ENCODE data around the gene CYP2W1. TPM values are rescaled to one million over a fixed set of nuclear protein-coding genes. Genes with fewer than 3 reads are reported as not detected.

The CYP2W1 gene
- total and polyA plus RNA-seq, 10 of the 15 experiments (the other 5 are each of a cell fraction or from before 2014, with no cell fraction given), result not detected

DNA sequence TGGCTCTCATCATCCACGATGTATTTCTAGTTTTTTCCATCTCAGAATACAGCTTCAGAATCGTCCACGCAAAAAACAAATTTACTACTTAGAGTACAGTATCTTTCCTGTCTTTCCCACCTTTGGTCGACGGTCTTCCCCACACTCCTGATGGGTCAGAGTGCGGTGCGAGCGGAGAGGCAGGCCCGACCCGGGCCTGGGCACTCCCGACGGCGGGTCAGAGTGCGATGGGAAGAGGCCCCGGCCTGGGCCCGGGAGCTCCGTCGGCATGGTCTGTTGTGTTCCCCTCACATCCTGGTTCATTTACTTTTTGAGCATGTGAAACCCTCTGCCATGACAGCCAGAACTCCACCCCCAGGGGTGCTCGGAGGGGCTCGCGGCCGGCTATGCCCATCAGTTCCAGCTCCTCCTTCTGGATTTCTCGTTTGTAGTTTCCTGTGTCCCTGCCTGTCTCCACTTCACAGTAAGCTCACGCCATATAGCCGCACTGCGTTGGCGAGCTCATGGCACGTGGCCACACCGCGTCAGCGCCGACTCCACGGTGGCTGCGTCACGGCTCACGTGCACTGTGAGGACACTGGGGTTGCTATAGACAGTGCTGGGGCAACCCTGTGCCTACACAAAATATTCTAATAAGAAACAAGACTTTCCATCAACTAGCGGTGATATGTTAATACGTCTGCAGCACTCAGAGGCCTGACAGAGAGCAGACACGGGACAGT is 15.5 kb upstream of the CYP2W1 start:
- WGBS (ENCODE audit: insufficient coverage, insufficient replicate concordance, low lambda C conversion rate, missing lambda C conversion rate), result 96% methylated on average over 39 of the region's 39 CpGs
- no peak for FAIRE-seq
- Histone ChIP-seq H3K79me2 (ENCODE audit: control insufficient read depth, insufficient read depth, low read length) (peaks cover 14% of the 10 kb centered on the region), H3K36me3 (ENCODE audit: control insufficient read depth in 2 of 2, insufficient read depth in 2 of 2, low read length in 1 of 2) (peaks cover 23 to 28% of the 10 kb centered on the region in 2 experiments), H2AFZ (ENCODE audit: control insufficient read depth, low read depth, low read length) (no peak overlapping the region), H3K4me1 (ENCODE audit: control insufficient read depth, insufficient read depth, low read length) (peaks cover 8% of the 10 kb centered on the region), H3K27ac (ENCODE audit: control insufficient read depth, insufficient read depth) (no peak overlapping the region), H4K20me1 (ENCODE audit: control insufficient read depth, insufficient read depth) (no peaks in the 10 kb centered on the region), H3K4me2 (ENCODE audit: control insufficient read depth, insufficient read depth) (no peak overlapping the region), H3K27me3 (replicated peaks in 1 of 2; ENCODE audit: control insufficient read depth in 2 of 2, insufficient read depth in 2 of 2, low read length in 1 of 2) (no peaks in the 10 kb centered on the region), H3K4me3 (no peak overlapping the region), H3K9ac (ENCODE audit: control insufficient read depth, insufficient read depth, low read length) (no peak overlapping the region), H3K9me3 (replicated peaks; ENCODE audit: control insufficient read depth, insufficient read depth, low read length) (no peaks in the 10 kb centered on the region; the same call in 2 of the 3 replicates)
- ATAC-seq, result no peak
- ChIA-PET RAD21 (ENCODE audit: unreplicated experiment) (no interaction called here), CTCF (no interaction called here), SMC1A (ENCODE audit: uncharacterized antibody, unreplicated experiment) (interaction anchor here (0.6 kb wide), 1 partner anchor 98 kb away, joined by 3 read pairs; no protein-coding TSS in a partner anchor), POLR2A (no interaction called here)
- BruUV-seq (replicated peaks), result no TSS peak
- DNase-seq (ENCODE audit: low read depth, low spot score), result no peak
- TF ChIP-seq STAT3 (IDR thresholded peaks at IDR 0.05; ENCODE audit: low read depth, low read length) (no peak), RELA (IDR thresholded peaks at IDR 0.05; ENCODE audit: borderline replicate concordance, partially characterized antibody) (no peak), POLR2A (IDR thresholded peaks at IDR 0.05; ENCODE audit: low read depth, low read length) (peak; percentile 71), BHLHE40 (IDR thresholded peaks at IDR 0.05; ENCODE audit: borderline replicate concordance in 1 of 2, low read depth in 2 of 2, low read length in 1 of 2) (no peak), CBFB (IDR thresholded peaks at IDR 0.05; ENCODE audit: low read depth) (no peak), USF1 (IDR thresholded peaks at IDR 0.05; ENCODE audit: borderline replicate concordance, extremely low read length, insufficient read depth, low read depth, low read length) (no peak), MAX (IDR thresholded peaks at IDR 0.05; ENCODE audit: low read depth, low read length) (no peak), KLF5 (IDR thresholded peaks at IDR 0.05; ENCODE audit: partially characterized antibody) (no peak), DPF2 (IDR thresholded peaks at IDR 0.05) (no peak), MXI1 (IDR thresholded peaks at IDR 0.05; ENCODE audit: low read depth, low read length) (no peak), POLR2AphosphoS5 (IDR thresholded peaks at IDR 0.05; ENCODE audit: low read length) (no peak), POLR2AphosphoS2 (IDR thresholded peaks at IDR 0.05; ENCODE audit: low read depth, low read length) (0 out of 2 replicates have a peak, but pooled peaks have one; percentile 20), HDAC6 (IDR thresholded peaks at IDR 0.05; ENCODE audit: unreplicated experiment) (no peak), ATF7 (IDR thresholded peaks at IDR 0.05; ENCODE audit: low read depth) (no peak)
- TF ChIP-seq, protein P1, sequence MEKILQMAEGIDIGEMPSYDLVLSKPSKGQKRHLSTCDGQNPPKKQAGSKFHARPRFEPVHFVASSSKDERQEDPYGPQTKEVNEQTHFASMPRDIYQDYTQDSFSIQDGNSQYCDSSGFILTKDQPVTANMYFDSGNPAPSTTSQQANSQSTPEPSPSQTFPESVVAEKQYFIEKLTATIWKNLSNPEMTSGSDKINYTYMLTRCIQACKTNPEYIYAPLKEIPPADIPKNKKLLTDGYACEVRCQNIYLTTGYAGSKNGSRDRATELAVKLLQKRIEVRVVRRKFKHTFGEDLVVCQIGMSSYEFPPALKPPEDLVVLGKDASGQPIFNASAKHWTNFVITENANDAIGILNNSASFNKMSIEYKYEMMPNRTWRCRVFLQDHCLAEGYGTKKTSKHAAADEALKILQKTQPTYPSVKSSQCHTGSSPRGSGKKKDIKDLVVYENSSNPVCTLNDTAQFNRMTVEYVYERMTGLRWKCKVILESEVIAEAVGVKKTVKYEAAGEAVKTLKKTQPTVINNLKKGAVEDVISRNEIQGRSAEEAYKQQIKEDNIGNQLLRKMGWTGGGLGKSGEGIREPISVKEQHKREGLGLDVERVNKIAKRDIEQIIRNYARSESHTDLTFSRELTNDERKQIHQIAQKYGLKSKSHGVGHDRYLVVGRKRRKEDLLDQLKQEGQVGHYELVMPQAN (conservative IDR thresholded peaks at IDR 0.05), result no peak
- TF ChIP-seq, protein P2, sequence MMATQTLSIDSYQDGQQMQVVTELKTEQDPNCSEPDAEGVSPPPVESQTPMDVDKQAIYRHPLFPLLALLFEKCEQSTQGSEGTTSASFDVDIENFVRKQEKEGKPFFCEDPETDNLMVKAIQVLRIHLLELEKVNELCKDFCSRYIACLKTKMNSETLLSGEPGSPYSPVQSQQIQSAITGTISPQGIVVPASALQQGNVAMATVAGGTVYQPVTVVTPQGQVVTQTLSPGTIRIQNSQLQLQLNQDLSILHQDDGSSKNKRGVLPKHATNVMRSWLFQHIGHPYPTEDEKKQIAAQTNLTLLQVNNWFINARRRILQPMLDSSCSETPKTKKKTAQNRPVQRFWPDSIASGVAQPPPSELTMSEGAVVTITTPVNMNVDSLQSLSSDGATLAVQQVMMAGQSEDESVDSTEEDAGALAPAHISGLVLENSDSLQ (IDR thresholded peaks at IDR 0.05), result no peak
- intact Hi-C loops (cut with micrococcal nuclease; ENCODE audit: unreplicated experiment), result no loop called here
- in situ Hi-C loops (cut with MboI), result no loop called here
